Lung (tissue), 12 donors: ENCODE measurements around the gene CEP192. TPM values are rescaled to one million over a fixed set of nuclear protein-coding genes. Genes with fewer than 3 reads are reported as not detected.

Source experiments
- ATAC-seq: fragments of 200-7000 bp; cut with Tn5 transposase; one replicate; pipeline ENCODE4 v1.9.1; 2020; ENCODE audit warnings: moderate number of reproducible peaks; ENCODE audit not compliant: insufficient read depth, low FRiP score
- DNase-seq, 3 donors: peaks; one replicate each; pipeline ENCODE4 v3.0.0-alpha.2; 2013 to 2017
- H3K27ac ChIP-seq, 2 donors: one replicate each; pipeline ENCODE4 v1.5.1; 2013; ENCODE audit warnings: mild to moderate bottlenecking in 2 of 2, moderate library complexity in 2 of 2, control low read depth in 1 of 2, inconsistent platforms in 1 of 2, low read depth in 1 of 2, low read length in 1 of 2
- H3K27me3 ChIP-seq, 3 donors: one replicate each; pipeline ENCODE4 v1.5.1; 2013; ENCODE audit warnings: low read length in 2 of 3; ENCODE audit not compliant: control insufficient read depth in 3 of 3, insufficient read depth in 3 of 3
- H3K36me3 ChIP-seq, 4 donors: one replicate each; pipeline ENCODE4 v1.5.1; 2013; ENCODE audit warnings: low read length in 4 of 4, mild to moderate bottlenecking in 1 of 4, moderate library complexity in 1 of 4; ENCODE audit not compliant: control insufficient read depth in 4 of 4, insufficient read depth in 4 of 4
- H3K4me1 ChIP-seq, 5 donors: one replicate each; pipeline ENCODE4 v1.5.1; 2013; ENCODE audit warnings: low read length in 5 of 5, mild to moderate bottlenecking in 2 of 5, moderate library complexity in 1 of 5; ENCODE audit not compliant: control insufficient read depth in 5 of 5, insufficient read depth in 5 of 5
- H3K4me3 ChIP-seq: one replicate; pipeline ENCODE4 v1.5.1; 2013; ENCODE audit warnings: mild to moderate bottlenecking, control low read depth, moderate library complexity
- H3K9ac ChIP-seq, 2 donors: one replicate each; pipeline ENCODE4 v1.5.1; 2013; ENCODE audit warnings: low read length in 2 of 2, control low read depth in 1 of 2; ENCODE audit not compliant: insufficient read depth in 1 of 2
- H3K9me3 ChIP-seq, 4 donors: one replicate each; pipeline ENCODE4 v1.5.1; 2013; ENCODE audit warnings: low read length in 3 of 4, mild to moderate bottlenecking in 1 of 4, moderate library complexity in 1 of 4; ENCODE audit not compliant: control insufficient read depth in 4 of 4, insufficient read depth in 3 of 4
- WGBS, 2 donors: extraction: QIAGEN DNeasy Blood & Tissue Kit; methylation state at CpG; one replicate each; pipeline ENCODE4 v1.1.7; 2013; 5-methylcytosine and 5-hydroxymethylcytosine counted together
- polyA plus RNA-seq, 2 donors: library from polyadenylated mRNA; stranded (reverse); fragments of 200-250 nt; gene quantifications; one replicate each; pipeline ENCODE4 v1.2.1, GENCODE V29; 2013
- total RNA-seq, 2 donors: library from RNA; depleted of rRNA in 1 of 2; stranded (reverse); fragments of >200 nt in 1 of 2; gene quantifications; one replicate each; pipeline ENCODE4 v1.2.1, GENCODE V29; 2014 to 2021
- TF ChIP-seq, protein P1 (sequence below): IDR thresholded peaks from 2 replicates; pipeline ENCODE4 v1.5.1; 2012; ENCODE audit warnings: mild to moderate bottlenecking; ENCODE audit errors: control extremely low read depth, extremely low read depth
- donor health status: control.
- donor health status: control.
- donor health status: Bipolar disorder and iron deficiency.
- donor health status: healthy.
- donor health status: DM: yes; HTN: yes; CAD: no.

The CEP192 gene
- total and polyA plus RNA-seq, 4 donors = 8.0 to 43.0 (median 16.6) TPM

- no peak for ATAC-seq
- Histone ChIP-seq H3K27ac (no peak overlapping the region), H3K4me1 (peaks cover 0 to 4% (median 0%) of the 10 kb centered on the region in 5 donors), H3K9me3 (peaks cover 0 to 14% (median 3%) of the 10 kb centered on the region in 4 donors), H3K27me3 (peaks cover 0 to 10% (median 0%) of the 10 kb centered on the region in 3 donors), H3K4me3 (no peak overlapping the region), H3K36me3 (no peaks in the 10 kb centered on the region), H3K9ac (no peak overlapping the region)
- 75 to 84% methylated on average over 6 of the region's 6 CpGs for WGBS, 2 donors
- DNase-seq = no peak
- TF ChIP-seq, protein P1, sequence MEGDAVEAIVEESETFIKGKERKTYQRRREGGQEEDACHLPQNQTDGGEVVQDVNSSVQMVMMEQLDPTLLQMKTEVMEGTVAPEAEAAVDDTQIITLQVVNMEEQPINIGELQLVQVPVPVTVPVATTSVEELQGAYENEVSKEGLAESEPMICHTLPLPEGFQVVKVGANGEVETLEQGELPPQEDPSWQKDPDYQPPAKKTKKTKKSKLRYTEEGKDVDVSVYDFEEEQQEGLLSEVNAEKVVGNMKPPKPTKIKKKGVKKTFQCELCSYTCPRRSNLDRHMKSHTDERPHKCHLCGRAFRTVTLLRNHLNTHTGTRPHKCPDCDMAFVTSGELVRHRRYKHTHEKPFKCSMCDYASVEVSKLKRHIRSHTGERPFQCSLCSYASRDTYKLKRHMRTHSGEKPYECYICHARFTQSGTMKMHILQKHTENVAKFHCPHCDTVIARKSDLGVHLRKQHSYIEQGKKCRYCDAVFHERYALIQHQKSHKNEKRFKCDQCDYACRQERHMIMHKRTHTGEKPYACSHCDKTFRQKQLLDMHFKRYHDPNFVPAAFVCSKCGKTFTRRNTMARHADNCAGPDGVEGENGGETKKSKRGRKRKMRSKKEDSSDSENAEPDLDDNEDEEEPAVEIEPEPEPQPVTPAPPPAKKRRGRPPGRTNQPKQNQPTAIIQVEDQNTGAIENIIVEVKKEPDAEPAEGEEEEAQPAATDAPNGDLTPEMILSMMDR = no peak
These were observed 150.0 kb downstream of the CEP192 start for GRCh38 chr18:13141209-13141608.

DNA sequence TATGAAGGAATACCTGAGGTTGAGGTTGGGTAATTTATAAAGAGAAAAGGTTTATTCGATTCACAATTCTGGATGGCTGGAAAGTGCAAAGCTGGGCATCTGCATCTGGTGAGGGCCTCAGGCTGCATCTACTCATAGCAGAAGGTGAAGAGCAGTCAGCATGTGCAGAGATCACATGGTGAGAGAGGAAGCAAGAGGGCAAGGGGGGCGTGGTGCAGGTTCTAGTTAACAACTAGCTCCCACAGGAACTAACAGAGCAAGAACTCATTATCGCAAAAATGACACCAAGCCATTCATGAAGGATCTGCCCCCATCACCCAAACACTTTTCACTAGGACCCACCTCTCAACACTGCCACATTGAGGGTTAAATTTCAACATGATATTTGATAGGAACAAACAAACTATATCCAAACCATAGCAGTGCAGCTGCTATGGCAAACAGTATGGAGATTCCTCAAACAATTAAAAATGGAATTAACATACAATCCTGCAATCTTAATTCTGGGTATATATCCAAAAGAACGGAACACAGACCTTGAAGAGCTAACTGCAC lies 154.6 kb downstream of the CEP192 start:
- Histone ChIP-seq H3K9ac (no peak overlapping the region), H3K27ac (no peak overlapping the region), H3K9me3 (peaks cover 0 to 14% (median 3%) of the 10 kb centered on the region in 4 donors), H3K27me3 (no peaks in the 10 kb centered on the region), H3K36me3 (no peaks in the 10 kb centered on the region), H3K4me1 (no peaks in the 10 kb centered on the region), H3K4me3 (no peak overlapping the region)
- TF ChIP-seq, protein P1 = no peak
- 85 to 89% methylated on average over 4 of the region's 4 CpGs for WGBS, 2 donors
- DNase-seq = no peak
- no peak for ATAC-seq

GRCh38 chr18:13147130-13147529 lies 156.0 kb downstream of the CEP192 start:
- no peaks in the 10 kb centered on the region for H3K36me3 ChIP-seq
- no peak overlapping the region for H3K27ac ChIP-seq
- H3K27me3 ChIP-seq = no peaks in the 10 kb centered on the region
- no peak overlapping the region for H3K9ac ChIP-seq
- H3K4me3 ChIP-seq = no peak overlapping the region
- 19 to 35% methylated on average over 6 of the region's 6 CpGs for WGBS, 2 donors
- no peaks in the 10 kb centered on the region for H3K4me1 ChIP-seq
- no peak for DNase-seq
- no peak for ATAC-seq
- peaks cover 0 to 14% (median 3%) of the 10 kb centered on the region in 4 donors for H3K9me3 ChIP-seq
- TF ChIP-seq, protein P1 = no peak

DNA sequence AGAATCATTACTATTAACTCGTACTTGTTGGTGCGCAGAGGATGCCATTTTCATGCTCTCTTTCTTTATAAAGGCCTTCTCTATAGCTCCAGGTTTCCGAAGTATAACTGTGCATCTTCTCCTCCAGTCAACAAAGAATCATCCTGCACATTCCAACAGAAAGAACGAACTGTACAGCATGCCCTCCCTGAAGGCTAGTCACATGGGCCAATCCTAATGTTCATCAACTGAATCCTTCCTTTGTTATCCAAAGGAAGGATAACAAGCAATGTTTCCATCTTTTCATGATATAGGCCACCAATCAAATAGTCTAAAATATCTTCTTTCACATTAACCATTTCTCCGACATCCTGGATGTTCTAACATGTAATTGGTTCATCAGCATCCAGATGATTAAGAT lies 160.5 kb downstream of the CEP192 start:
- no peaks in the 10 kb centered on the region for H3K4me1 ChIP-seq
- H3K9me3 ChIP-seq = peaks cover 0 to 4% (median 0%) of the 10 kb centered on the region in 4 donors
- no peaks in the 10 kb centered on the region for H3K27me3 ChIP-seq
- no peak overlapping the region for H3K27ac ChIP-seq
- H3K9ac ChIP-seq = no peak overlapping the region
- H3K4me3 ChIP-seq = no peak overlapping the region
- TF ChIP-seq, protein P1 = no peak
- ATAC-seq (no peak), DNase-seq (no peak)
- WGBS, 2 donors = 89 to 96% methylated on average over 5 of the region's 5 CpGs
- no peaks in the 10 kb centered on the region for H3K36me3 ChIP-seq
